Measurements from ENCODE around the gene LRFN5. TPM values are rescaled to one million over a fixed set of nuclear protein-coding genes. Genes with fewer than 3 reads are reported as not detected.

Gene LRFN5
- total RNA-seq, 4 donors from 2014 or later, result 2.9 to 9.3 (median 5.0) TPM

GRCh38 chr14:41606282-41606531 is 469 bp upstream of the LRFN5 start:
- ATAC-seq, result no peak
- 0% methylated on average over 4 to 6 of the region's 7 CpGs for WGBS, 2 donors (ENCODE audit: low coverage in 1 of 2)
- Histone ChIP-seq H3K27me3 (peaks cover 66% of the 10 kb centered on the region), H3K36me3 (no peaks in the 10 kb centered on the region), H3K9me3 (no peaks in the 10 kb centered on the region), H3K4me3 (peak overlapping the region; percentile 71 to 90), H3K27ac (peak overlapping the region; percentile 63 to 89 (median 82)), H3K4me1 (peaks cover 0 to 58% (median 0%) of the 10 kb centered on the region in 3 donors)
- TF ChIP-seq, protein P1, sequence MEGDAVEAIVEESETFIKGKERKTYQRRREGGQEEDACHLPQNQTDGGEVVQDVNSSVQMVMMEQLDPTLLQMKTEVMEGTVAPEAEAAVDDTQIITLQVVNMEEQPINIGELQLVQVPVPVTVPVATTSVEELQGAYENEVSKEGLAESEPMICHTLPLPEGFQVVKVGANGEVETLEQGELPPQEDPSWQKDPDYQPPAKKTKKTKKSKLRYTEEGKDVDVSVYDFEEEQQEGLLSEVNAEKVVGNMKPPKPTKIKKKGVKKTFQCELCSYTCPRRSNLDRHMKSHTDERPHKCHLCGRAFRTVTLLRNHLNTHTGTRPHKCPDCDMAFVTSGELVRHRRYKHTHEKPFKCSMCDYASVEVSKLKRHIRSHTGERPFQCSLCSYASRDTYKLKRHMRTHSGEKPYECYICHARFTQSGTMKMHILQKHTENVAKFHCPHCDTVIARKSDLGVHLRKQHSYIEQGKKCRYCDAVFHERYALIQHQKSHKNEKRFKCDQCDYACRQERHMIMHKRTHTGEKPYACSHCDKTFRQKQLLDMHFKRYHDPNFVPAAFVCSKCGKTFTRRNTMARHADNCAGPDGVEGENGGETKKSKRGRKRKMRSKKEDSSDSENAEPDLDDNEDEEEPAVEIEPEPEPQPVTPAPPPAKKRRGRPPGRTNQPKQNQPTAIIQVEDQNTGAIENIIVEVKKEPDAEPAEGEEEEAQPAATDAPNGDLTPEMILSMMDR (IDR thresholded peaks at IDR 0.05), result no peak
- no peak for TF ChIP-seq POLR2A (IDR thresholded peaks at IDR 0.05)
- no peak for TF ChIP-seq EP300 (IDR thresholded peaks at IDR 0.05)
- no peak for TF ChIP-seq POLR2AphosphoS5 (IDR thresholded peaks at IDR 0.05)

DNA sequence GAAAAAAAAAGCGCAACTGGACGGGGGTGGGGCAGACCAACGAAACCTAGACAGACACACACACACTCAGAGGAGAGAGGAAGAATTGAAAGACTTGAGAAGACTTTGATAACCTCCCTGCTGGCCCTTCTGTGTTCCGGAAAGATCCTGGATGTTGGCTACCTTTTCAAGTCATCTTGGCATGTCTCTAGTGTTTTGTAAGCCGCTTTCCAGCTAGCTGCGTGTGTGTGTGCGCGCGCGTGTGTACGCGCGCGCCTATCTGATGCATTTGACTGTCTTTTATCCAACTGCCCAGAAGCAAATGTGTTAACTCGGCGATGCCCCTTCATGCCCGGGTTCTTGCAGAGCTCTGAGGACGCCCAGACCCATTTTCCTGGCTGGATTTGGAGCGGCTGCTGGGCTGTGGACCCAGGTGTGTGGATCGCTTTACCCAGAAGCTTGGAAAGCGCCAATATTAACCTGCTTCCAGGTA is 664 bp downstream of the LRFN5 start:
- Histone ChIP-seq H3K36me3 (no peaks in the 10 kb centered on the region), H3K27ac (peak overlapping the region in 3 of 4 donors; percentile 80 to 89 (median 84)), H3K9me3 (no peaks in the 10 kb centered on the region), H3K4me3 (peak overlapping the region; percentile 71 to 90), H3K4me1 (peaks cover 0 to 52% (median 0%) of the 10 kb centered on the region in 3 donors), H3K27me3 (peaks cover 66% of the 10 kb centered on the region)
- no peak for ATAC-seq
- no peak for TF ChIP-seq POLR2A (IDR thresholded peaks at IDR 0.05)
- no peak for TF ChIP-seq EP300 (IDR thresholded peaks at IDR 0.05)
- TF ChIP-seq POLR2AphosphoS5 (IDR thresholded peaks at IDR 0.05), result no peak
- TF ChIP-seq, protein P1 (IDR thresholded peaks at IDR 0.05), result no peak
- WGBS, 2 donors (ENCODE audit: low coverage in 1 of 2), result 0 to 2% methylated on average over 11 to 13 of the region's 21 CpGs

DNA sequence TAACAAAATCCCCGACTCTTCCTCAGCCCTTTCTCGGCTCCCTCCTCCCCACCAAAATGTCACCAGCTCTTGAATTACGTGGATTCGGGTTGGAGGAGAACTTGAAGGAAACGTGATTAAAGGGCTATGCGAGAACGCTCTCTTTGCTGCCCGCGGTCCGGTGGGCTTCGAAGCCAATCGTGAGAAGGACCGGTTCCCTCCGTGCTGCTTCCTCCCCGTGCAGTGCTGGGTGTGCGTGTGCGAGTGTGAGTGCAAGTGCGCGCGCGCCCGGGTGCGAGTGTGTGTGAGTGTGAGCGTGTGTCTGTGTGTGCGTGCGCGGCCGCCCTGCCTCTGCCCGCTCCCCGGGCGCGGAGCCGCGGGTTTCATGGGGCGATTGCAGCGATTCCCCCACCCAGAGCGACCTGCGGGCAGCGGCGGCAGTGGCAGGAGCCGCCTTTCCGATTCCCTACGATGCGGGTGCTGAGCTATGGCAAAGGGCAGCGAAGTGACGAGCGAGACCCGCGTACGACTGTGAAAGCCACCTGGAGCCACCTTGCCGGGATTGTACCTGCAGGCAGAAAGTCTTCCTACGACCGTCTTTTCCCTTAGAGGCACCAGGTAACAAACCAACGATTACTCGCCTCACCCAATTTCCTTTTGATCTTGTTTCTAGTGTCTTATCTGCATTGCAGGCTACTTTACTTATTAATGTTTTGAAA is 1.4 kb downstream of the LRFN5 start:
- WGBS, 2 donors (ENCODE audit: low coverage in 1 of 2), result 0 to 7% methylated on average over 15 to 16 of the region's 55 CpGs
- peak overlapping the region; percentile 71 to 90 for H3K4me3 ChIP-seq
- no peak for ATAC-seq
- peaks cover 0 to 52% (median 0%) of the 10 kb centered on the region in 3 donors for H3K4me1 ChIP-seq
- no peak for TF ChIP-seq POLR2A (IDR thresholded peaks at IDR 0.05)
- TF ChIP-seq EP300 (IDR thresholded peaks at IDR 0.05), result no peak
- TF ChIP-seq, protein P1 (IDR thresholded peaks at IDR 0.05), result no peak
- no peak for TF ChIP-seq POLR2AphosphoS5 (IDR thresholded peaks at IDR 0.05)
- peaks cover 66% of the 10 kb centered on the region for H3K27me3 ChIP-seq
- H3K27ac ChIP-seq, result peak overlapping the region in 3 of 4 donors; percentile 64 to 89 (median 84)
- no peaks in the 10 kb centered on the region for H3K9me3 ChIP-seq
- no peaks in the 10 kb centered on the region for H3K36me3 ChIP-seq

- Histone ChIP-seq H3K27ac (peak overlapping the region in 3 of 4 donors; percentile 64 to 89 (median 84)), H3K9me3 (no peaks in the 10 kb centered on the region), H3K4me1 (peaks cover 0 to 52% (median 0%) of the 10 kb centered on the region in 3 donors), H3K27me3 (peaks cover 61% of the 10 kb centered on the region), H3K4me3 (peak overlapping the region; percentile 71 to 90), H3K36me3 (no peaks in the 10 kb centered on the region)
- ATAC-seq, result no peak
- 8 to 15% methylated on average over 13 of the region's 15 CpGs for WGBS, 2 donors (ENCODE audit: low coverage in 1 of 2)
- TF ChIP-seq, protein P1 (IDR thresholded peaks at IDR 0.05), result no peak
- no peak for TF ChIP-seq POLR2A (IDR thresholded peaks at IDR 0.05)
- TF ChIP-seq POLR2AphosphoS5 (IDR thresholded peaks at IDR 0.05), result no peak
- TF ChIP-seq EP300 (IDR thresholded peaks at IDR 0.05), result no peak
Observed at GRCh38 chr14:41608681-41609390, 2.2 kb downstream of the LRFN5 start.
